Uterus (tissue), 4 donors: ENCODE measurements around the gene ALAS1. TPM values are rescaled to one million over a fixed set of nuclear protein-coding genes. Genes with fewer than 3 reads are reported as not detected.

Source experiments
- DNase-seq, 2 donors: peaks; one replicate each; pipeline ENCODE4 v3.0.0-alpha.2; 2019 to 2020
- H3K27ac ChIP-seq, 2 donors: fragments of 200-600 bp; sonication (generic); 1 replicate in 1 of 2; 2 replicates in 1 of 2; pipeline ENCODE4 v1.5.1; 2016 to 2018
- H3K27me3 ChIP-seq, 2 donors: fragments of 200-600 bp; sonication (generic); one replicate each; pipeline ENCODE4 v1.5.1; 2018 to 2019; ENCODE audit warnings: control low read depth in 1 of 2
- H3K36me3 ChIP-seq, 2 donors: fragments of 200-600 bp; sonication (generic); one replicate each; pipeline ENCODE4 v1.5.1; 2019; ENCODE audit warnings: control low read depth in 1 of 2
- H3K4me1 ChIP-seq, 2 donors: fragments of 200-600 bp; sonication (generic); one replicate each; pipeline ENCODE4 v1.5.1; 2018 to 2019; ENCODE audit warnings: control low read depth in 1 of 2
- H3K4me3 ChIP-seq, 2 donors: fragments of 200-600 bp; sonication (generic); 1 replicate in 1 of 2; 2 replicates in 1 of 2; pipeline ENCODE4 v1.5.1; 2018 to 2019; ENCODE audit warnings: mild to moderate bottlenecking in 1 of 2
- H3K9me3 ChIP-seq, 2 donors: fragments of 200-600 bp; sonication (generic); one replicate each; pipeline ENCODE4 v1.5.1; 2019; ENCODE audit warnings: control low read depth in 1 of 2
- POLR2A ChIP-seq, 2 donors: fragments of 450-650 bp; IDR thresholded peaks; one replicate each; pipeline ENCODE4 v1.6.1; 2016; ENCODE audit warnings: antibody characterized with exemption in 2 of 2, mild to moderate bottlenecking in 1 of 2, moderate library complexity in 1 of 2
- intact Hi-C: fragments of 100-400 bp; cut with DNase I; formaldehyde crosslinking; loops from one replicate; pipeline ENCODE4 v1.15.1; 2023; ENCODE audit warnings: low total_unique reads
- total RNA-seq, 4 donors: library from RNA; depleted of rRNA in 3 of 4; stranded (reverse); fragments of >200 nt in 3 of 4; gene quantifications; one replicate each; pipeline versions ENCODE4 v1.1.0 to v1.2.4, GENCODE V29; 2014 to 2023
- TF ChIP-seq, protein P1 (sequence below), 4 experiments: fragments of 200-600 bp in 2 of 4; fragments of 450-650 bp in 2 of 4; sonication (generic) in 2 of 4; IDR thresholded peaks; one replicate each; pipeline ENCODE4 v1.5.1; 2016 to 2019; ENCODE audit warnings: antibody characterized with exemption in 4 of 4, mild to moderate bottlenecking in 2 of 4, moderate library complexity in 1 of 4
- donor health status: DM: yes; HTN: yes; CAD: no.

The ALAS1 gene
- total RNA-seq, 4 donors from 2014 or later: 4.9 to 56.2 (median 36.2) TPM

GRCh38 chr3:52238761-52239701 lies 41.1 kb downstream of the ALAS1 start, which contains the start of gene TWF2:
Gene TWF2 (minus strand): TSS chr3:52239158. CDS start chr3:52239016, 142 bp downstream.
- peak; percentile 76 to 84 for DNase-seq
- Histone ChIP-seq H3K9me3 (no peaks in the 10 kb centered on the region), H3K4me1 (peaks cover 11 to 18% of the 10 kb centered on the region in 2 donors), H3K36me3 (no peaks in the 10 kb centered on the region), H3K27me3 (no peaks in the 10 kb centered on the region), H3K4me3 (peak within 1 kb of the TSS; percentile 85 to 99), H3K27ac (peak within 1 kb of the TSS; percentile 92 to 94)
- intact Hi-C loops: no loop called here
- TF ChIP-seq POLR2A (IDR thresholded peaks at IDR 0.05): peak; percentile 57 to 85
- TF ChIP-seq, protein P1, sequence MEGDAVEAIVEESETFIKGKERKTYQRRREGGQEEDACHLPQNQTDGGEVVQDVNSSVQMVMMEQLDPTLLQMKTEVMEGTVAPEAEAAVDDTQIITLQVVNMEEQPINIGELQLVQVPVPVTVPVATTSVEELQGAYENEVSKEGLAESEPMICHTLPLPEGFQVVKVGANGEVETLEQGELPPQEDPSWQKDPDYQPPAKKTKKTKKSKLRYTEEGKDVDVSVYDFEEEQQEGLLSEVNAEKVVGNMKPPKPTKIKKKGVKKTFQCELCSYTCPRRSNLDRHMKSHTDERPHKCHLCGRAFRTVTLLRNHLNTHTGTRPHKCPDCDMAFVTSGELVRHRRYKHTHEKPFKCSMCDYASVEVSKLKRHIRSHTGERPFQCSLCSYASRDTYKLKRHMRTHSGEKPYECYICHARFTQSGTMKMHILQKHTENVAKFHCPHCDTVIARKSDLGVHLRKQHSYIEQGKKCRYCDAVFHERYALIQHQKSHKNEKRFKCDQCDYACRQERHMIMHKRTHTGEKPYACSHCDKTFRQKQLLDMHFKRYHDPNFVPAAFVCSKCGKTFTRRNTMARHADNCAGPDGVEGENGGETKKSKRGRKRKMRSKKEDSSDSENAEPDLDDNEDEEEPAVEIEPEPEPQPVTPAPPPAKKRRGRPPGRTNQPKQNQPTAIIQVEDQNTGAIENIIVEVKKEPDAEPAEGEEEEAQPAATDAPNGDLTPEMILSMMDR (IDR thresholded peaks at IDR 0.05): peak; percentile 29 to 53 (median 50)

DNA sequence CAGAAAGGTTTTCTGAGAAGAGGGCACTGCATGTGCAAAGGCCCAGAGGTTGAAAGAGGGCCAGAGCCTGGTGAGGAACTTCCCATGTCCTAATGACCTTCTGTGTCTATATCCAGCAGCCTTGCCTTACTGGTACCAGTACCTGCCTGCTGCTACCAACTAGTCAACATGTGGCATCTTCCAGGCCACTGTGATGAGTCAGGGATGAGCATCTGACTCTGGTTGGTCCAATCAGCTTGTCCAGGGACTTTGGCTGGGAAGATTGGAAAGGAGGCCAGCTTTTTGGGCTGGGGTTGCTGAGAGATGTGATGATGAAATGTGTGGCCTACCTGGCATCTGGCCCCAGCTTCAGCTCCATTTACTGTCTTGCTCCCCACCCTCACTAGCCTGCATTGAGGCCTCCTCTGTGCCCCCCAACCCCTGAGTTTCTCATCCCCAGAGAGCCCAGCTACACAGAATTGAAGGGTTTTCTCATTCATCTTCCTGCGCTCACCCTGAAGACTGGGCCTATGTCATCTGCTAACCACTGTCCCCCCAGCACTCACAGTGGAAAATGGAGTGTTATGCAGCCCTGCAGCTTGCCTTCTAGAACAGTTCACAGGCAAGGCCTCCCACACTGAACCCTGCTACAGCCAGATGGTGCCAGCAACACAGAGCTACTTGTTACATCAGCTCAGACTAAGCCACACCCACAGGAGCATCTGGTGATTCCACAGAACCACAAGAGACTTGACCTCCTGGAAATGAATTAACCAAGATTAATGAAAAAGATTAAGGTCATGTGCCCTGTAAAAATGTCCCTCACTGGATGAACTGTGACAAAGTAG lies 42.3 kb downstream of the ALAS1 start:
- intact Hi-C loops: no loop called here
- TF ChIP-seq POLR2A (IDR thresholded peaks at IDR 0.05): no peak
- TF ChIP-seq, protein P1 (IDR thresholded peaks at IDR 0.05): no peak
- no peaks in the 10 kb centered on the region for H3K27me3 ChIP-seq
- no peak overlapping the region for H3K4me3 ChIP-seq
- peak; percentile 66 to 72 for DNase-seq
- H3K36me3 ChIP-seq: no peaks in the 10 kb centered on the region
- no peaks in the 10 kb centered on the region for H3K9me3 ChIP-seq
- H3K27ac ChIP-seq: peak overlapping the region; percentile 92 to 94
- H3K4me1 ChIP-seq: peaks cover 11 to 18% of the 10 kb centered on the region in 2 donors

GRCh38 chr3:52240886-52241370 lies 43.0 kb downstream of the ALAS1 start:
- H3K4me3 ChIP-seq: no peak overlapping the region
- peaks cover 11 to 14% of the 10 kb centered on the region in 2 donors for H3K4me1 ChIP-seq
- H3K36me3 ChIP-seq: no peaks in the 10 kb centered on the region
- no peaks in the 10 kb centered on the region for H3K9me3 ChIP-seq
- H3K27ac ChIP-seq: peak overlapping the region in 1 of 2 donors; percentile 92
- H3K27me3 ChIP-seq: no peaks in the 10 kb centered on the region
- intact Hi-C loops: no loop called here
- TF ChIP-seq, protein P1 (IDR thresholded peaks at IDR 0.05): no peak
- no peak for TF ChIP-seq POLR2A (IDR thresholded peaks at IDR 0.05)
- DNase-seq: no peak

DNA sequence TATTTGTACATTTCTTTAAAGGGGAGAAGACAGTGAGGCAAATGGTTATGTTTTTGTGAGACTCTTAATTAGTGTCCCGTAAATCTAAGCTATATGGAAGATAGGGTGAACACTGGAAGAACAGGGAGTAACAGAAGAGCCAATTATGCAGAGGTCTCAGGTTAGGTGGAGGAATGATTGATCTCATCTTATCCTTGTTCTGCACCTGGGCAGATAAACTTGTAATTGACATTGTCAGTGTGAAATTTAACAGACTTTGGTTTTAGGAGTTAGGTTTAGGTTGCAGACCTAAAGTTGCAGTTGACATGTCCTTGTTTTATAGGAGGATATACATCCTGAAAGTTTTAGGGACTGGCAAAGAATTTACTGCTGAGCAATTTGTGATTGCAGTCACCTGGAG lies 44.1 kb downstream of the ALAS1 start:
- peaks cover 5 to 13% of the 10 kb centered on the region in 2 donors for H3K4me1 ChIP-seq
- H3K4me3 ChIP-seq: no peak overlapping the region
- no peaks in the 10 kb centered on the region for H3K9me3 ChIP-seq
- H3K36me3 ChIP-seq: no peaks in the 10 kb centered on the region
- no peak for TF ChIP-seq POLR2A (IDR thresholded peaks at IDR 0.05)
- TF ChIP-seq, protein P1 (IDR thresholded peaks at IDR 0.05): no peak
- intact Hi-C loops: no loop called here
- H3K27me3 ChIP-seq: no peaks in the 10 kb centered on the region
- no peak overlapping the region for H3K27ac ChIP-seq
- DNase-seq: no peak
